Measurements from ENCODE around the gene MED29.

MED29 gene

DNA sequence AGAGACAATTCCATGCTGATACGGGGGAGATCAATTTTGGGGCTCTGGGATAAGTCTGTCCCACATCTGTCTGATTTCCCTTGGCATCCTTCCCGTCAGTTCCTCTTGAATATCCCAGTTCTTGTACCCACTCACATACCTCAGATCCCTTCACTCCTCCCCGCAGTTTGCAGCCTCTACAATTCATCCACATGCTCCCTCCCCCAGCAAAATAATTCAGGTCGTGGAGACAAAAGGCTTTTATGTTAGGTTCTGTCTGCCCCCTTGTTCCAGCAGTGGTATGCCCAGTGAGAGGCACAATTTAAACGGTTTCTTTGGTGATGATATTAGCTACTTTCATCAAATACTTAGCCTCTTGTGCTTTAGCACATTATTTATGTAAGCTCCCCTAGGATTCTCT lies 35.0 kb downstream of the MED29 start:
- no peak for DNase-seq

DNA sequence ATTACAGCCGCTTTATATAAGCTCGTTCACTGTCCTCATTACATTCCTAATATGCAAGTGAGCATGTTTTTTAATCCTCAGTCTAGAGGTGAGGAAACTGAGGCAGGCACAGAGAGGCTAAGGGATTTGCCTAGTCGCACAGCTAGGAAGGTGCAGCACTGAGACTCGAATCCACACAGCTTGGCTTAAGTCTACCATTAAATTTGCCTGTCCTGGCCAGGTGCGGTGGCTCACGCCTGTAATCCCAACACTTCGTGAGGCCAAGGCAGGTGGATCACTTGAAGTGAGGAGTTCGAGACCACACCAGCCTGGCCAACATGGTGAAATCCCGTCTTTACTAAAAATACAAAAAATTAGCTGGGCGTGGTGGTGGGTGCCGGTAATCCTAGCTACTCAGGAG lies 36.5 kb downstream of the MED29 start:
- DNase-seq = no peak

DNA sequence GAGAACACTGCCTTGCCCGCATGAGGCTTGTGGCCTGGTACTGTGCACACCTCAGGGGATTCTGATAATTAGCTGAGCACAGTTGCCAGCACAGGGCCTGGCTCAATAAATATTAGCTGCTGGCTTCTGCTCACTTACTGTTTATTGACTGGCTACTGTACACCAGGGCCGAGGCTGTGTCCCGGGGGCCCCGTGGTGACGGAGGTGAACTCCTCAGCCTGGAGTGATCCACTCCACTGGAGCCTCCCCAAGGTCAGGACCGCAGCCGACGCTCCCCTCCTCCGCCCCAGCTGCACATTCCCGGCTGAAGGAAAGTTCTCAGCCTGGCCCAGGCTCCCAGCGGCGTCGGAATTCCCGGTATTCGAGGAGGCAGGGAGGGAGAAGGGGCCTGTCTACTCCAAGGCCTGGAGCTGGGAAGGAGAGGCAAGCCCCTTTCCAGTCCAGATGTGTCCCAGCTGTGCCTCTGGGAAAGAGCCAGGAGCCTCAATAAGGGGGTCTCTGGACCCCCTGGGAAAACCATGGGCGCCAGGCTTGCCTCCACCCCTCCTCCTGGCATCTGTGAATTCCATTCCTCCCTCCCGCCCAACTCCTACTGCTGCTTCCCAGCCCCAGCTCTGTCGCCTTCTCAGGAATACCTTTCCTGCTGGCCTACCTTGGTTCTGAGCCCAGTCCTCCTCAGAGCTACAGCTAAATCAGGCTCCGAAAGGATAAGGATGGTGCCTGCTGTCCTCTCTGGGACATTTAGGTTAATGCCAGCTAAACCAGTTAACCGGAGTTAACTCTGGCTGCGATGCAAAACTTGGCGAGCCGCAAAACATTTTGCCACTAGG lies 37.3 kb downstream of the MED29 start:
- peak in 1 of 51 donors; percentile 10 for DNase-seq

DNA sequence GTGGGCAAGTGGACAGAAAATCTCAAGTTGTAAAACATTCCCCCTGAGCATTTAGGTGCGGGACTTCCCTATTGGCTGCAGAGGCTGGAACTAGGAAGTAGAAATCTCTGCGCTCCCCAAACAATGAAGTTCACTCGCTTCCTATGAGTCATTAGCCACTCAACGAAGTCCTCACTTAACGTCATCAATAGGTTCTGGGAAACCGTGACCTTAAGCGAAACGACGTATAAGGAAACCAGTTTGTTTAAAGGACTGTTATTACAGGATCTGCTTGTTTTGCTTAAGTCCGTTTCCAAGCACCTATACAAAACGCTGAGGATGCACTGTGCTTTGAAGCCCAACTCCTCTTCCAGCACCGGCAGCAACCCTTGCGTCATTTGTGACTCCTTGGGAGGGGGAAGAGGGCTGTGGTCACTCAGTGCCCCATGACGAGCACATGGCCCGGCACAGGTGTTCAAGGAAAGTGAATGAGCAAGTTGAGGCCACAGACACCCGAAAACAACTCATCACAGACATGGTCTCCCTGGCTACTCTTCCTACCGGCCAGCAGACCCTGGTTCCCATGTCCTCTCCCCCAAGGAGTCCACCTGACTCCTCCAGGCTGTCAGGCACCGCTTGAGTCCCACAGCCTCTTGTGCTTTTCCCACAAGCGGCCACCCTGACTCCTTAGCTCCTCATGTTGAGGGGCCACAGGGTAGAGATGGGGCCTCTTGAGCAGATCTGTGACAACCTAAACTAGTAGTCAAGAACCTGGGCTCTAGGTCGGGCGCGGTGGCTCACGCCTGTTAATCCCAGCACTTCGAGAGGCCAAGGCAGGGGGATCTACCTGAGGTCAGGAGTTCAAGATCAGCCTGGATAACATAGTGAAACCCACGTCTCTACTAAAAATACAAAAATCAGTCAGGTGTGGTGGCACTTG lies 39.8 kb downstream of the MED29 start:
- DNase-seq = peak in 2 of 51 donors; percentile 20 to 23

DNA sequence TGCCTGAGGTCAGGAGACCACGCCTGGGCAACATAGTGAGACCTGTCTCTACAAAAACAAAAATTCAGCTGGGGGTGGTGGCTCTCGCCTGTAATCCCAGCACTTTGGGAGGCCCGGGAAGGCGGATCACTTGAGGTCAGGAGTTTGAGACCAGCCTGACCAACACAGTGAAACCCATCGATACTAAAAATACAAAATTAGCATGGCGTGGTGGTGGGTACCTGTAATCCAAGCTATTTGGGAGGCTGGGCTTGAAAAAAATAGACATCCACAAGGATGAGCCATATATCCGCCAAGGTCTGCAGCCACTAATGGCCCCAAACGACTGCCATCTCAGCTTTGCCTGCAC lies 41.5 kb downstream of the MED29 start:
- no peak for DNase-seq

DNA sequence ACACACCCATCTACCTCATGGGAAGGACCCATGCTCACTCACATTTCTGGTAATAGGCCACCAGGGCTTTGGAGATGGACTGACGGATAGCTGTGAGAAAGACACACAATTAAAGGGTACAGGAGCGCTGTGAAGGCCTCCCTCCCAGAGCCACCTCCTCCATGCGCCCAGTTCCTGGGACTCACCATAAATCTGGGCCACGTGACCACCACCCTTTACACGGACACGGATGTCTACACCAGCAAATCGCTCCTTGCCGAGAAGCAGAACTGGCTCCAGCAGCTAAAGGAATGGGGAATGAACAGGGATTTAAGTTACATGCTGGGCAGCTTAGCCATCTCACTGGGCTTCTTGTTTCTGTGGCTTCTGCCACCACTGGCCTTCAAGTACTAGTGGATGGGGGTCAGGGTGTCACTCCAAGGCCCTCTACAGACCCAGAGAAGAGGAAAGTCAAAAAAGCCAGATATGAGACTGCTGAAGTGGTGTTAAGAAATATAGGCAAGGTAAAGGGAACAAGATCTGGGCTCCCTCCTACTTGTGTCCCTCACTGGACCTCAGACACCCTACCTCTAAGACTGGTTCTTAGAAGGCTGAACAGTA lies 42.4 kb downstream of the MED29 start:
- DNase-seq = no peak

DNA sequence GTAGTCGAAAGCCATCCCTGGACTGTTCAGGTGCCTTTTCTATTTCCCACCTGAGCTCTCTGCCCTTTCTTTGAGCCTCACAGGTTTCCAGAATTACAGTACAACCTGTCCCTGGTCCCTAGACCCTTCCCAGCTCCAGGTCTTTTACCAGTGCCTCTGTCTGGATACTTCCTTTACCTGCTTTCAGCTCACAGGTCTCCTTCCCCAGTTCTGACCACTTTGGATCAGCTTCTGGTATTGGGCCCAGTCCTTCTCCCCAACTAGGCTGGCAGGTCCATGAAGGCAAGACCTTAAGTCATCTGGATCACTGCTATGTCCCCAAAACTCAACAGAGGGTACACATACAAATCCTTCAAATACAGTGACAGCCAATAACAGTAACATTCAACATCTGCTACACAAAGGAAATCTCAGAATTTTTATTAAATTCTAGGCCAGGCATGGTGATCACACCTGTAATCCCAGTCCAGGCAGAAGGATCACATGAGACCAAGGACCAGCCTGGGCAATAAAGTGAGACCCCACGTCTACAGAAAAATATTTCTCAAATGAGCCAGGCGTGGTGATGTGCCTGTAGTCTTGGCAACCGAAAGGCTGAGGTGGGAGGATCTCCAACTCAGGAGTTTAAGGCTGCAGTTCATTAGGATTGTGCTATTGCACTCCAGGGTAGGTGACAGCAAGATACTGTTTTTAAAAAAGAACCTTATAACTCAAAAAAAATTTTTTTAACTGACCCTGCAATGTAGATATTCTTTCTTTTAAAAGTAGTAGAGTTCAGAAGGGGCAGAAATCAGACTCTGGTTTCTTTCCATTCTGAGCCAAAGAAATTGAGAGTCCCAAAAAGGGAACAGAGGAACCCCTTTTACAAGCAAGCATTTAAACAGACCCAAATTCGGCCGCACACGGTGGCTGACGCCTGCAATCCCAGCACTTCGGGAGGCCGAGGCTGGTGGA lies 43.2 kb downstream of the MED29 start:
- no peak for DNase-seq

DNA sequence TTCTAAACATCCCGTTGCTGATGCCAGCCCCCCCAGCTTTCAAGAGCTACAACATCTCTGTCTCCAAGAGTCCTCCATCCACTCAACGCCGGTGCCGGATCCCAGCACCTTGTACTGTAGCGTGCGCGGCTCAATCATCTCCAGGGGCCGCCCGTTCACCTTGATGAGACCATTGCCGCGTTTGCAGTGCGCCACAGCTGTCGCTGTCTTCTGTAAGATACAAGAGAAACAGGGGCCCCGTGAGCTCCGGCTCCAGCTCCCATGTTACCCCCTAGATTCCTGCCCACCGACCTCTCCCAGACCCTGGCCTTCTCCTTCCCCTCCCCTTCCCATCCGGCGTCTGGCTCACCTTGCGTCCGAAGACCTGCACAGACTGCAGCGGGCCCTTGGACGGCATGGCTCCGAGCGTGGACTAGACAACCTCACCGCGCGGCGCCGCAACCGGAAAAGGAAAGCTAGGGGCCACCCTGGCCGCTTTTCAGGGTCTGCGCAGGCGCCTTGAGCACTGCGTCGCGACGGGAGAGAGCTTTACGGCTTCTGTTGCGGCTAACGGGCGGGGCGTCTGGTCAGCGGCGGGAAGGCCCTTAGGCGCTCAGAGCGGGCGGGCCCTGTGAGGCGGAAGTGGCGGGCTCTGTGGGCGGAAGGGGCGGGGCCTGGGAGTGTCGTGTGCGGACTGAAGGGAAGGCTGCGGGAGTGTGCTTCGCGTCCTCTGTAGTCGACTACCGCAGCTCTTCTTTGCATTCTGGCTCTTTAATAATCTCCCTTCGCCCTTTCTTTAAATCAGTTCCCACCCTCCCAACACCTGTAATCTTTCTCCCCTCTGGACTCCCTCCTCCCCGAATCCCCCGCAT lies 44.5 kb downstream of the MED29 start, which contains the start of gene RPS16:
Gene RPS16, minus strand, starts transcription at position 451 of the 851 bp plus-strand sequence. Its CDS starts 54 bp downstream, at position 397.
- peak; percentile 79 to 99 (median 97) for DNase-seq

DNA sequence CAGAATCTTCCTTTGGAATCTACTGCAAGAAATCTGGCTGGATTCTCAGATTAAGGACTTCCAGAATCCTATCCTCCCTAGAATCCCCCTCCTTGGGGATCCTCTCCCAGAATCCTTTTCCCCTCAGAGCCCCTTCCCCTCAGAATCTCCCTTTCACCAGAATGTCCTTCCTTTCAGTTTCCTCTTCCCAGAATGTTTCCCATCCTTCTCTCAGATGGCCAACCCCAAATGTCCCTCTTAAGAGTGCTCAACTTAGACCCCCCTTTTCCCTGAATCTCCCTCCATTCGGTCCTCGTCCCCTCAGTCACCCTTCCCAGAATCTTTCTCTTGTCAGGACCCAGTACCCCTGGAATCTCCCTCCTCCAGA lies 45.2 kb downstream of the MED29 start:
- no peak for DNase-seq

DNA sequence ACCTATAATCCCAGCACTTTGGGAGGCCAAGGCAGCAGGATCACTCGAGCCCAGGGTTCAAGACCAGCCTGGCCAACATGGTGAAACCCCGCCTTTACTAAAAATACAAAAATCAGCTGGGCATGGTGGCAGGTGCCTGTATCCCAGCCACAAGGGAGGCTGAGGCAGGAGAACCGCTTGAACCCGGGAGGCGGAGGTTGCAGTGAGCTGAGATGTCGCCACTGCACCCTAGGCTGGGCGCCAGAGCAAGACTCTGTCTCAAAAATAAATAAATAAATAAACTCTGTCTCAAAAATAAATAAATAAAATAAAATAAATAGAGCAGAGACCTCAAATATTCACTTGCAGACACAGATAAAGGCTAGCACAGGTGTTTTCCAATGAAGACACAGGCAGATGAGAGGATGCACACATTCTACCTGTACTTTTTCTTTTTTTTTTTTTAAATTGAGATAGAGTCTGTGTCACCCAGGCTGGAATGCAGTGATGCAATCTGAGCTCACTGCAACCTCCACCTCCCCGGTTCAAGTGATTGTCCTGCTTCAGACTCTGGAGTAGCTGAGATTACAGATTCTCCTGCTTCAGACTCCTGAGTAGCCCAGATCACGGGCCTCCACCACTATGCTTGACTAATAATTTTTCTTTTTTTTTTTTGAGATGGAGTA lies 47.2 kb downstream of the MED29 start:
- no peak for DNase-seq

DNA sequence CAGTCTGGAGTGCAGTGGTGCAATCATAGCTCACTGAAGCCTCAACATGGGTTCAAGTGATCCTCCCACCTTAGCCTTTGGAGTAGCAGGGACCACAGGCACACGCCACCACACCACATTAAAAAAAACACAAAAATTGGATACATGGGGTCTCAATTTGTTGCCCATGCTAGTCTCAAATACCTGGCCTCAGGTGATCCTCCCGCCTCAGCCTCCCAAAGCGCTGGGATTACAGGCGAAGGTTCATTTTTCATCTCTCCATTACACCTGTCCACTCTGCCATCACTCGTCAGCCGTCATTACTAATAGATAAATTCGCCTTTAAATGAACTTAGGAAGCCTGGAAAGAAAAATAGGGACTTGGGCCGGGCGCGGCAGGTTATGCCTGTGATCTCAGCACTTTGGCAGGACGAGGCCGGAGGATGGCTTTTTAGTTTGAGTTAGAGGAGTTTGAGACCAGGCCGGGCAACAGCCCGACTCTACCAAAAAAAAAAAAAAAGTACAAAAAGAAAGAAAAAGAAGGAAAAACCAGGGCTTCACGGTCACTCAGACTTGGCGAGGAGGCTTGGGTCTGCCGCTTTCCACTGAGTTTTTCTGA lies 53.5 kb downstream of the MED29 start:
- no peak for DNase-seq

DNA sequence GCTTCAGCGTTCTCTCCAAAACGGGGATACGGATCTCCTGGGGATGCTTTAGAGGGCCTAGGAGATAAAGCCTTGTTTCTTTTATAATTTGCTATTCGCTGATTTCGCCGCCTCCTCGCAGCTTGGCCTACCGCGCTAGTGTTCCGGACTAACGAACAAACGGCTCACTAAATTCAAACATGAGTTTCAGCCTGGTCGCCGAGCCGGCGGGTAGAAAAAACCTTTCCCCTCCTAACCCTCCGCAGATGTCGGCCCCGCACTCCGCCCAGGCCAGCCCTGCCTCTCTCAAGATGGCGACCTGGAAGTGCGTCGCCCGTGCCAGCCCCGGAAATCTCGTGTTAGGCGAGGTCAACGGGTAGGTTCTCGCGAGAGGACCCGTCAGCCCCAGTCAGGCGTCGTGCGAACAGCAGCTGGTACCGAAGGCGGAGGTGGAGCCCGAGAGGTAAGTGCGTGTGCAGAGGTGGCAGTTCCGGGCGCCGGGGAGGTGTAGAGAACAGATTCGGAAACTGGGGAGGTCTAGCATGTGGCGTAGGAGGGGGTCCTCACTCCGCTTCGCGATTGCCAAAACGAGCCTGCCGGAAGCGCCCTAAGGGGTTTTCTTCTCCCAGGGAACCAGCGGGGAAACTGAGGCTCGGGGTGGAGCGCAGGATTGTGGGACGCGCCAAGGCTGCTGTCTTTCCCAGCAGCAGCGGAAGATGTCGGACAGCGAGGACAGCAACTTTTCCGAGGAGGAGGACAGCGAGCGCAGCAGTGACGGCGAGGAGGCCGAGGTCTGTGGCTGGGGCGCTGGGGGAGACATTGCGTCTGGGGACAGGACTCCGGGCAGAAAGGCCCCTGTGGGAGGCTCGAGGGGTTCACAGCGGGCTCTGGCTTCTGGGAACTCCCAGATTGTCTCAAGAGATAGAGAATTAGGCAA lies 54.3 kb downstream of the MED29 start, which contains the start of gene SUPT5H:
Gene SUPT5H, plus strand, starts transcription at position 387 of the 916 bp plus-strand sequence. Its CDS starts 309 bp downstream, at position 696.
- DNase-seq = peak; percentile 37 to 96 (median 88)

DNA sequence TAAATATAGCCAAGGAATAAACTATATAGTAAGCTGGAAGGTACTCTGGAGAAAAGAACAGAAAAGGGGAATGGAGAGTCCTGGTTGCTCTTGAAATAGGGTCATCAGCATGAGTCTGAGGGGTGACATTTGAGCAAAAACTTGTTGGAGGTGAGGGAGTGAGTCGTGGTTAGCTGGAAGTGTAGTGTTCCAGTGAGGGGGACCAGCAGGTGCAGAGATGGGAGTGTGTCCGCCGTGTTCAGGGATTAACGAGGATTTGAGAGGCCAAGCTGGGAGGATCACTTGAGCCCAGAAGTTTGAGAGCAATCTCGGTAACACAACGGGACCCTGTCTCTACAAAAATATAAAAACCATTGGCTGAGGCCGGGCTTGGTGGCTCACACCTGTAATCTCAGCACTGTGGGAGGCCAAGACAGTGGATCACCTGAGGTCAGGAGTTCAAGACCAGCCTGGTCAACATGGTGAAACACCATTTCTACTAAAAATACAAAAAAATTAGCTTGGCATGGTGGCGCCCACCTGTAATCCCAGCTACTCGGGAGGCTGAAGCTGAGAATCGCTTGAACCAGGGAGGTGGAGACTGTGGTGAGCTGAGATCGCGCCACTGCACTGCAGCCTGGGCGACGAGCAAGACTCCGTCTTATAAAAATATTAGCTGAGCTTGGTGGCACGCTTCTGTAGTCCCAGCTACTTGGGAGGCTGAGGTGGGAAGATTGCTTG lies 55.3 kb downstream of the MED29 start:
- no peak for DNase-seq

DNA sequence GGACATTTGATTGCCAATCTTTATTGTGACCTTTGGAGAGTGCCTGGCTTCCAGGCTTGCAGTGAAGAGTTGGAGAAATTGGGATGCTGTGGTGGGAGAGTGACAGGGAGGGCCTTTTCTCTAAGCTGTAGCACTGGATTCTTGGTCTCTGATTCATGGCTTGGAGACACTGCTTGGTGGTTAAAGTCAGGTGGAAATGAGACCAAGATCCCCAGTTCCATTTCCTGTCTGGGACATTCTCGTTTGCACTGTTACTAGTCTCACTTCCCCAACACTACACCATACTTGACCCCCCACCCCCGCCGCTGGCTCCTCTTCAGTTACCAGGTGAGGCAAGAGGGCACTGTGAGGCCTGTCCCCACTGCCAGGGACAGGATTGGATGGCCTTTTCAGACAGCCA lies 57.1 kb downstream of the MED29 start:
- no peak for DNase-seq

DNA sequence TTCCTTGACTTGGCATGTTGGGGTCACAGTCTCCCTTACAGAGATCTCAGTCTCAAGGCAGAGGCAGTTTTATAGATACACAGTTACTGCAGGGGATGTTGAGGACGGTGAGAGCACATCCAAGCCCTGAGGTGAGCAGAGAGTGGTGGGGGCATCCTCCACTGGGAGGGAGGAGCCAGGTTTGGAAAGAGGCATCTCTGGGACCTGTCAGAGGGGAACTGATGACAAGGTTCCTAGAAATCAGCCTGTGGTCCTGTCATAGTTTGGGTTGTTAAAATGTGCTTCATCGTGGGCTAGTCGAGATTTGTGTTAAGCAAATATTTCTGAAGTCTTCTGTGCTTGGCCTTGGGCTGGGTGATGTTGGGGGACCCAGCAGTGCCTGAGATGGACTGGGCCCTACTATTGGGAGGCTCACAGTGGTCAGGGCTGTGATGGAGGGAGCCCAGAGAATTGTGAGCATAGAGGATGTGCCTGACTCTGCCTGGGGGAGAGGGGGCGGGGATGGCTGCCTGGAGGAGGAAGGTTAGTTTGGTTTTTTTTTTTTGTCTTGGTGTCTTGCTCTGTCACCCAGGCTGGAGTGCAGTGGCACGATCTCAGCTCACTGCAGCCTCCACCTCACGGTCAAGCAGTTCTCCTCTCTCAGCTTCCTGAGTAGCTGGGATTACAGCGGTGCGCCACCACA lies 58.1 kb downstream of the MED29 start:
- no peak for DNase-seq

Data from hypothalamus (tissue), 51 donors.